H54 (cell line): ENCODE measurements around the gene CDH1.
"Not testable (repeated sequence)": the region's sequence is repeated elsewhere in the genome, so short reads cannot be mapped to it uniquely, and the experiment has no call there.

Experiments
- DNase-seq: peaks from one replicate; pipeline ENCODE4 v3.0.0; 2011; ENCODE audit warnings: low spot score, mixed read lengths; ENCODE audit not compliant: insufficient read length
- FAIRE-seq: peaks from 3 replicates; lab custom pipeline; 2011; peaks lifted over from hg19 to GRCh38; lab: Jason Lieb, UNC
- POLR2A ChIP-seq: IDR thresholded peaks from 2 replicates; pipeline ENCODE4 v1.6.1; 2011; ENCODE audit warnings: low read depth, mild to moderate bottlenecking, low read length

CDH1 gene

DNA sequence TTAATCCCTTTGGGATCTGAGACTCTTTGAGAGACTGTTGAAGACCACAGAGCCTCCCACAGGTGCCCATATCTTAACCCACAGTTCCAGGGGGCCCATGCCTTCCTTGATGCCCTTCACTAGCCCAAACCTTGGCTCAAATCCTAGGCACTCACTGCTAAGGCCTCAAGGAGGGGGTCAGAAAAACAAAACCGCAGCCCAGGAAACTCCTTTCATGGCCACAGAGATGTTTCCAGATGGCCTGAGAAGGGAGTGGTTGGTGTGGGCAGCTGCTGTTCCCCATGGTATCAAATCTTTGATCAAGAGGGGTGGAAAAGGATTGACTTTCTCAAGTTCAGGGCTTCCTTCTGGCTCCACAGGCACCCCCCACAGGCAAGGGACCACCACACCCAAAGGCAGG lies 44.7 kb downstream of the CDH1 start:
- no peak for TF ChIP-seq POLR2A
- no peak for FAIRE-seq
- DNase-seq = no peak

DNA sequence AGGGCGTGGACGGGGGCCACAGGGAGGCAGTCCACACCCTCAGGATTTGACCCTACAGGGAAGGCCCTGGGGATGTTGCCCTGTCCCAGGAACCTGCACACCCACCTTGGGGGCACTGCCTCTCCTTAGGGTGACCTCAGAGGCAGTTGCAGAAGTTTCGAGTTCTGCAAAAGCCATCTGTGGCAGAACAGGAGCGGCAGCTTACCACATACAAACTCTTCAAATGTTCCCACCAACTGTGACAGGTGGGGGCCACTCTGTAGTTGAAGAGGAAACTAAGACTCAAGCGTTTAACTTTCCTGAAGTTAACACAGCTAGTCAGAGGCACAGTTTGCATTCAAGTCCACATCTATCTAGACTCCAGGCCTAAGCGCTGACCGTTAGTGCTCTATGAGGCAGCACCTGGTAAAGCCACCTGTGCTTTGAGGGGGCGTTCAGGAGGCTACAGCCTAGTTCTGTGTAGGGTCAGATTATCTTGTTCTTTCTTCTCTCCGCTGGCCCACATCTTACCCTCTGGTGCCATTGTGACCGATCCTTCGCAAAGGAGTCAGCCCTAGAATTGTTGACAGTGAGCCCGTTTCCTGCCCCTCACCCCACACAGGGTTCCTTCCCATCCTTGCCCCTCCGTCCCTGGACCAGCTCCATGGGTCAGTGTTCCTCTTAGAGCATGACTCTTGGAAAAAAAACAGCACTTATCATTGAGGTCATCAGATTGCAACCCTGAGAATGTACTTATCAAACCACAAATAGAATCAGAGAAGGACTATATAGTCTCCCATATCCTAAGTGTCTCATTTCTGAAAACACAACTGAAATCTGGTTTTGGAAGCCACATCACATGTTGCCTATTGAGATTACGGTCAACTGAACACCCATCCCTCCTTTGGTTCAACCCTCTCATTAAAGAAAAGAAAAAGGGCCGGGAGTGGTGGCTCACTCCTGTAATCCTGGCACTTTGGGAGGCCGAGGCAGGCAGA lies 45.4 kb downstream of the CDH1 start:
- FAIRE-seq (no peak), DNase-seq (no peak)
- no peak for TF ChIP-seq POLR2A

- no peak for TF ChIP-seq POLR2A
- no peak for DNase-seq
- FAIRE-seq = no peak
Measured at GRCh38 chr16:68784226-68784625, 47.1 kb downstream of the CDH1 start.

GRCh38 chr16:68784721-68785120 lies 47.6 kb downstream of the CDH1 start:
- FAIRE-seq (no peak), DNase-seq (no peak)
- no peak for TF ChIP-seq POLR2A

GRCh38 chr16:68785715-68786114 lies 48.6 kb downstream of the CDH1 start:
- TF ChIP-seq POLR2A = no peak
- DNase-seq (no peak), FAIRE-seq (no peak)

- no peak for TF ChIP-seq POLR2A
- no peak for DNase-seq
- FAIRE-seq = no peak
Measured at GRCh38 chr16:68786685-68787418, 49.8 kb downstream of the CDH1 start.

- not testable (repeated sequence) for DNase-seq, FAIRE-seq
Measured at GRCh38 chr16:68787419-68787807, 50.3 kb downstream of the CDH1 start.

DNA sequence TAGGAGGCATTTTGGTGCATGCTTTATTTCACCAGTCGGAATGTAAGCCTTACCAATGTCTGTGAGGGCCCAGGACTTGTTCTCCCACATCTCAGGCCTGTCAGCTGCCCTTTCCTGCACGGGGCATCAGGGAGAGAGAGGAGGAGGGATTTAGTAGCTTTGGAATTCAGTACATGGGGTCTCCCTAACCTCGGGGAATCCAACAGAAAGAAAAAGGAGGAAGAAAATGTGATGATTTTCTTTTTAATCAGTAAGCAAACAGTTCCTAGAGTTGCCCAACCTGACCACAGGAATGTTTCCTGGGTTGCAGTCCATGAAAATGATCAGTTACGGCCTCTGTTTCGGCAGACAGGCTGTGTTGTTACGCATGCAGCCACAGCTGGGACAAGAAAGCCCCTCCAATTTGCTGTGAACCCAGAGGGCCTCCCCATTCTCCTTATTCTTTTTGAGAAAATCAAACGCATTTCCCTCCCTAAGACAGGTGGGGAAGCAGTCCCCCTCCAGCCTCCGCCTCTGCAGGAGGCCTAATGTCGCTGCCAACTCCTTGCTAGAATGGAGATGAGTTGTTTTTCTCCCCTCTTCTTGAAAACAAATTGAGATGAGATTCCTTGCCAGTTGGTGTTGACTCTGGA lies 53.2 kb downstream of the CDH1 start:
- DNase-seq = peak; percentile 55
- FAIRE-seq = peak; percentile 23
- no peak for TF ChIP-seq POLR2A

- no peak for DNase-seq
Measured at GRCh38 chr16:68790944-68791343, 53.9 kb downstream of the CDH1 start.

DNA sequence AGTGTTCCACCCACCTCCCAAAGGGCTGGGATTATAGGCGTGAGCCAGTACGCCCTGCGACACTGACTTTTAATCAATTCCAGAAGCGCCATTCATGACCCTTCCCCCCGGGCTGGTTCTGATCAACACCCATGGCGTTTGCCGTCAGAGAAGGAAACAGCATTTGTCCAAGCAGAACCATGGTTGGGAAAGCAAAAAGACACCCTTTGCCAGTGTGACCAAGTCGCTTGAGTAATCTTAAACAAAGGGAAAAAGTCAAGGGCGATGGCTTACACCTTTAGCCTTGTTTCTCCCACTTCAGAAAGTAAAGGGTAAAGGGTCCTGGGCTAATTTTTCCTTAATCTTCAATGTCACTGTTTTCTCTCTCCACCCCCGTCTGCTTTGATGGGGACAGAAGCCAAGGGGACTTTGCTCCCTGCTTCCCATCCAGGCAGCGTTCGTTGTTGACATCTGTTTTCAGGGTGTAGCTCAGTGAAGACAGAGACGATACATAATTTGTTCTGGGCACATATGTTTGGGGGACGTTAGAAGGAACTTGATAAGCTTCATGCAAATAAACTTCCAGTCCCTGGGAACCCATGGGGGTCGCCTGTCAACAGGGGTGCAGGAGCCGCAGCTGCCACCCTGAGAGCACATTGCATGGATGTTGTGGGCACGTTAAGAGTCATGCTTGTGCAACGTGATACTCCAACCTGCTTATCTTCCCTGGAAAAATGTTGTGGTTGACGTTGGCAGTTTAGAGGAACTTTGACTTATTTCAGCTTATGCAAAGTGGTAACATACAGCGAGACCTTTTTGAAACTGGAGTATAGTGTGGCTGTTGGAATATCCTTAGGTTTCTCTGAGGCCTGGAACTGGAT lies 55.6 kb downstream of the CDH1 start:
- no peak for TF ChIP-seq POLR2A
- FAIRE-seq (no peak), DNase-seq (no peak)

More at GRCh38 chr16:68790944-68791343, 53.9 kb downstream of the CDH1 start:
- TF ChIP-seq POLR2A = no peak
- no peak for FAIRE-seq

- FAIRE-seq = no peak
- no peak for TF ChIP-seq POLR2A
- no peak for DNase-seq
Measured at GRCh38 chr16:68793401-68793857, 56.3 kb downstream of the CDH1 start.

- FAIRE-seq = no peak
- no peak for DNase-seq
- no peak for TF ChIP-seq POLR2A
Measured at GRCh38 chr16:68798398-68798797, 61.3 kb downstream of the CDH1 start.

DNA sequence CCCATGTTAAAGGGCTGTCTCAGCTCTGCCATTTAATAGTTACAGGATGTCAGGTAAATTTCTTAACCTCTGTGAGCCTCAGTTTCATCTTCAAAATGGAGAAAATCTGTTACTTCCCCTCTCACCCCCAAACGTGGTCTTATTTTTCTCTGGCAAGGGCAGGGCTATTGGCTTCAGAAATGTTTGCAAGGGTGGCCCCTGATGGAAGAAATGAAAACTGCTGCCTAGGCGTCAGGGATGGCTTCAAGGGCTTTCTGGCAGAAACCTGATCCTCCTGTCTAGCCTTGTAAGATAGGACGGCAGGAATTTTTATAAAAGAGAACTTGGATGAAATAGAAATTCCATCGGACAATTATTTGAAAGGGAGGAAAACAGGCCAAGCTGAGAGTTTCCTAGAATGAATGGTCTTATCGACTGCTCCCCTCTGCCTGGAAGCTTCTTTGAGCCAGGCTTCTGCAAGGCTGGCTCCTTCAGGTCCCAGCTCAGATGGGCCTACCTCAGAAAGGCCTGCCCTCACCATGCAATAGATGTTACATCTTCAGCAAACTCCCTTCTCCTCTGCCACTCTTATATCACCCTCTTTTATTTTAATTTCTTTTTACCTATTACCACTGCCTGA lies 63.3 kb downstream of the CDH1 start:
- TF ChIP-seq POLR2A = no peak
- peak; percentile 60 for FAIRE-seq
- peak; percentile 59 for DNase-seq
